Astrocyte of the spinal cord (primary cell): Measurements from ENCODE around the gene POLE2.
A peak's percentile ranks its signal among the peaks of the same experiment; 100 is the strongest.
"Not testable (repeated sequence)": the region's sequence is repeated elsewhere in the genome, so short reads cannot be mapped to it uniquely, and the experiment has no call there.

ENCODE experiments used
- DNase-seq: peaks from one replicate; pipeline ENCODE4 v3.0.0; 2011; ENCODE audit warnings: low read depth, low spot score
- H3K4me3 ChIP-seq: 2 replicates; pipeline ENCODE4 v1.5.1; 2011; ENCODE audit warnings: low read depth, mild to moderate bottlenecking, low read length, moderate library complexity
- in situ Hi-C: cut with HindIII; loops from 2 replicates; pipeline ENCODE4 v1.10.0; 2017; ENCODE audit warnings: low sequenced_read_pairs
- TF ChIP-seq, protein P1 (sequence below): IDR thresholded peaks from 2 replicates; pipeline ENCODE4 v1.5.1; 2012; ENCODE audit warnings: low read depth, mild to moderate bottlenecking, low read length, inconsistent platforms

The POLE2 gene

DNA sequence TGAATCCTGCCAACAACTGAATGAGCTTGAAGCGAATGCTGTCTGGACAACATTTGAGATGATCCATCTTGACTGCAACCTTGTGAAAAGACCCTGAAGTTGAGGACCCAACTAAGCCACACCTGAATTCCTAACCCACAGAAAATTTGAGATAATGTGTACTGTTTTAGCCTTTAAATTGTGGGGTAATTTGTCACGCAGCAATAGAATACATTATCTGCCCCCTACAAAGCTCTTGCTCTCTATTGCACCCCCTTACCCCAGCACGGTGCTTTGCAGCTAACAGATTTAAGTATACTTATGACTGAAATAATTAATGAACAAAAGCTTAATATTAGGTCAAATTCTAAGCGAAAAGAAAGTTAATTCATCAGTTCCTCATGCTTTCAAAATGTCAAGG, 1.6 kb downstream of the POLE2 start:
- H3K4me3 ChIP-seq, result no peak overlapping the region
- in situ Hi-C loops, result no loop called here
- TF ChIP-seq, protein P1, sequence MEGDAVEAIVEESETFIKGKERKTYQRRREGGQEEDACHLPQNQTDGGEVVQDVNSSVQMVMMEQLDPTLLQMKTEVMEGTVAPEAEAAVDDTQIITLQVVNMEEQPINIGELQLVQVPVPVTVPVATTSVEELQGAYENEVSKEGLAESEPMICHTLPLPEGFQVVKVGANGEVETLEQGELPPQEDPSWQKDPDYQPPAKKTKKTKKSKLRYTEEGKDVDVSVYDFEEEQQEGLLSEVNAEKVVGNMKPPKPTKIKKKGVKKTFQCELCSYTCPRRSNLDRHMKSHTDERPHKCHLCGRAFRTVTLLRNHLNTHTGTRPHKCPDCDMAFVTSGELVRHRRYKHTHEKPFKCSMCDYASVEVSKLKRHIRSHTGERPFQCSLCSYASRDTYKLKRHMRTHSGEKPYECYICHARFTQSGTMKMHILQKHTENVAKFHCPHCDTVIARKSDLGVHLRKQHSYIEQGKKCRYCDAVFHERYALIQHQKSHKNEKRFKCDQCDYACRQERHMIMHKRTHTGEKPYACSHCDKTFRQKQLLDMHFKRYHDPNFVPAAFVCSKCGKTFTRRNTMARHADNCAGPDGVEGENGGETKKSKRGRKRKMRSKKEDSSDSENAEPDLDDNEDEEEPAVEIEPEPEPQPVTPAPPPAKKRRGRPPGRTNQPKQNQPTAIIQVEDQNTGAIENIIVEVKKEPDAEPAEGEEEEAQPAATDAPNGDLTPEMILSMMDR, result no peak
- DNase-seq, result no peak

DNA sequence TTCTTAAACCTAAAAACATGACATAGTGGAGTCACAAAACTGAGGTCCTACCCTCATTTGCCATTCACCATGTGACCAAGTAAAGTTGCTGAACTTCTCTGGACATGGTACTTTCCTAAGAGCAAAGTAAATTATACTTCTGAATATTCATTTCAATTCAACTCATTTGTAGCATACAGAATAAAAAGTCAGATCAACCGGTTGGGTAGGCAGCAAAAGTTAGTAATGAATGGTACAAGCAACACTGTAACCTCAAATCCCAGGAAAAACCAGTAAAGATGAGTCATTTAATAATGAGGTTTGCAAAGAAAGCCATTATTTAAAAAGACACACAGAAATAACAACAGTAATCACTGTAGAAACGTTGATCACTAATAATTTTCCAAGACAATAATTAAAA, 8.7 kb downstream of the POLE2 start:
- peak; percentile 17 for DNase-seq
- in situ Hi-C loops, result no loop called here
- TF ChIP-seq, protein P1, result no peak
- H3K4me3 ChIP-seq, result no peak overlapping the region

DNA sequence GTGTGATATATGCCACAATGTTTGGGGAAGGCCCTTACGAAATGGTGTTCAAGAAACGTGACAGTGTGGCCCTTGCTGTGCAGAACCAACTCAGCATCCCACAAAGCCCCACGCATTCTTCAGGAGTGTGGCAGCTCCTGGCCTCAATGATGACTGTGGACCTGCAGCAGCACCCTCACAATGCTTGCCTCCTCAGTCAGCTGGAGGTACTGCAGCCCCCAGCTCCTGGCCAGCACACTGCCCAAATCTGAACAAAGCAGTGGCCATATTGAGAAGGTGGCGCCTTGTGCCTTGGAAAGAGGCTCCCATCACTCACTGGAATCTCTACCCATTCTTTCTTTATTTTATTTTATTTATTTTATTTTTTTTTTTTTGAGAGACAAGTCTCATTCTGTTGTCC, 10.4 kb downstream of the POLE2 start:
- no peak for DNase-seq
- in situ Hi-C loops, result no loop called here
- H3K4me3 ChIP-seq, result no peak overlapping the region
- TF ChIP-seq, protein P1, result no peak

DNA sequence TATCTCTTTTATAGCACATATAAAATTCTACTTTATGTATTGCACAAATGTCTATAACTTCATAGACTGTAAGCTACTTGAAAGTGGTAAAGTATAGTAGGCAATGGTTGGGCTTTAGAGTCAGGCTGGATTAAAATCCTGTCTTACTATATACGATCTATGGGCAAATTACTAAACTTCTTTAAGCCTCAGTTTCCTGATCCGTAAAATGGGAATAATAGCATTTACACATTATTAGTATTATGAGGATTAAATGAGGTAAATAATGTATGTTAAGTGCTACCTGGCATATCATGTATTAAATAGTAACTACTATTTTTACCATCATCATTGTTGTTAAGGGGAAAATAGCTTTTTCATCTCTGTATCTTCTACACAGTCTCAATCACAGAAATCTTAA, 14.4 kb downstream of the POLE2 start:
- H3K4me3 ChIP-seq, result no peak overlapping the region
- DNase-seq, result no peak
- in situ Hi-C loops, result no loop called here
- TF ChIP-seq, protein P1, result no peak

DNA sequence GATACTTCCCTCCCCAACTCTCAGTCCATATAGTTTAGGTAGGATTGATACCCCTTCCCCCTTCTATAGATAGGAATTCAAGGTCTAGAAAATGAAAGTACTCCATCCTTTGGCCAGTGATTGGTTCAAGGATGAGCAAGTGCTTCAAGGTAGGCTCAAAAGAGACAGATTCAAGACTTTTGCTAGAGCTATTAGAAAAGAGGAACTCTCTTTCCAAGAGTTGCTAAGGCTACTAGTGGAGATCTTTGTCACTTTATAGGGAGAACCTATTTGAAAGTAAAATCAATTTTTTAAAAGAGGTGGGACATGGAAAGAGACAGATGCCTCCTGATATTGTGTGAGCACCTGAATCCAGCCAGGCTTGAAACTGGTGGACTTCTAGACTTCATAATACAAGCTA, 17.5 kb downstream of the POLE2 start:
- no peak overlapping the region for H3K4me3 ChIP-seq
- DNase-seq, result no peak
- in situ Hi-C loops, result no loop called here
- TF ChIP-seq, protein P1, result no peak

DNA sequence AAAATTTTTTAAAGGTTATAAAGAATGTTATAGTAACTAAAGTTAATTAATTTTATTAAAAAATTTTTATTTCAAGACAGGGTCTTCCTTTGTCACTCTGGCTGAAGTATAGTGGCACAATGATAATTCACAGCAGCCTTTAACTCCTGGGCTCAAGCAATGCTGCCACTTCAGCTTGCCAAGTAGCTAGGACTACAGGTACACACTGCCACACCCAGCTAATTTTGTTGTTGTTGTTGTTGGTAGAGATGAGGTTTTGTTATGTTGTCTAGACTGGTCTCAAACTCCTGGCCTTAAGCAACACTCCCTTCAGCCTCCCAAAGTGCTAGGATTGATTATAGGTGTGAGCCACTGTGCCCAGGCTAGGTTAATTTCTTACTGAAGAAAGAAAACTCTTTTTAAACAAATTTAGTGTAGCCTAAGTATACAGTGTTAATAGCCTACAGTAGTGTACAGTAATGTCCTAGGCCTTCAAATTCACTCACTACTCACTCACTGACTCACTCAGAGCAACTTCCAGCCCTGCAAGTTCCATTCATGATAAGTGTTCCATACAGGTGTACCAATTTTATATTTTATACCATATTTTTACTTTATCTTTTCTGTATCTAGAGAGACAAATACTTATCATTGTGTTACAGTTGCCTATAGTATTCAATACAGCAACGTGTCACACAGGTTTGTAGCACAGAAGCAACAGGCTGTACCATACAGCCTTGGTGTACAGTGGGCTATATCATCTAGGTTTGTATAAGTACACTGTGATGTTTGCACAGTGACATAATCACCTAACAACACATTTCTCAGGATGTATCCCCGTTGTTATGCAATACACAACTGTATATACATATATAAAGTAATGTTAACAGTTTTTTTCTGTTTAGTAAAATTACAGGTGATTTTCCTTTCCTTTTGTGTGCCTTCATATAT, 28.2 kb downstream of the POLE2 start:
- TF ChIP-seq, protein P1, result no peak
- no peak overlapping the region for H3K4me3 ChIP-seq
- in situ Hi-C loops, result no loop called here
- DNase-seq, result no peak

DNA sequence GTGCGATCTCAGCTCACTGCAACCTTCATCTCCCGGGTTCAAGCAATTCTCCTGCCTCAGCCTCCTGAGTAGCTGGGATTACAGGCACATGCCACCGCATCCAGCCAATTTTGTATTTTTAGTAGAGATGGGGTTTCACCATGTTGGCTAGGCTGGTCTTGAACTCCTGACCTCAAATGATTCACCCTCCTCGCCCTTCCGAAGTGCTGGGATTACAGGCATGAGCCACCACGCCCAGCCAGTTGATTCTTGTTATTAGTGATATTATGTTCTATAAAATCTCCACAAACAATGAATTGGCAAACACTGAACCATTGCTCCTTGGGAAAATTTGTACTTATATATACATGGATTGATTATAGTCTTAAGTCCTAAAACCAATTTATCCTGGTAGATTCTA, 30.5 kb downstream of the POLE2 start:
- DNase-seq, H3K4me3 ChIP-seq, in situ Hi-C loops: not testable (repeated sequence)
